Measurements from ENCODE around the gene RASSF7.

GRCh38 chr11:541433-541885 is 19.3 kb upstream of the RASSF7 start:
- no peak for TF ChIP-seq CTCF (IDR thresholded peaks at IDR 0.05; ENCODE audit: insufficient read depth, low read length, poor library complexity, severe bottlenecking)
- no peak for TF ChIP-seq EZH2phosphoT487 (conservative IDR thresholded peaks at IDR 0.05; ENCODE audit: low read length)
